ENCODE results near the gene MAGI3.

DNA sequence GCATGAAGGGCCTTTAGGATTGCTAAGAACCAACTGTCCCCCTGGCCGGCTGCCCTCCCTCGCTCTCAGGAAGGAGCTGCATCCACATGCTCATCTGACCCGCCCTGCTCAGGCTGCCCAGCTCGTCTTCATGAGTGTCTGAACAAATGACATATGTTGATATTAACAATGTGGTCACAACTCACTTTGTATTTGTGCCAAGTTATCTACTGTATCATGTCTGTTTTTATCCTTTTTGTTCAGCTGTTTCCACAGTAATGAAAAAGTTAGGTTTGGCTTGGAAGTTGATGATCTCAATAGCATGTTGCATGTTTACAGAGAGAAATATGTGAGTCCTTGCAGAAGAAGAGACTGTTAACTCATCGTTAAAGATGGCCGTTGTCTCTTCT, 293.8 kb downstream of the MAGI3 start:
- TF ChIP-seq HMGXB4 (CRISPR knock-in tag; IDR thresholded peaks at IDR 0.05; ENCODE audit: borderline replicate concordance) (no peak), RFX5 (IDR thresholded peaks at IDR 0.05) (no peak), BHLHE40 (IDR thresholded peaks at IDR 0.05; ENCODE audit: low read depth, low read length) (no peak), POLR2A (IDR thresholded peaks at IDR 0.05; ENCODE audit: low read length) (no peak)
- TF ChIP-seq, protein P1, sequence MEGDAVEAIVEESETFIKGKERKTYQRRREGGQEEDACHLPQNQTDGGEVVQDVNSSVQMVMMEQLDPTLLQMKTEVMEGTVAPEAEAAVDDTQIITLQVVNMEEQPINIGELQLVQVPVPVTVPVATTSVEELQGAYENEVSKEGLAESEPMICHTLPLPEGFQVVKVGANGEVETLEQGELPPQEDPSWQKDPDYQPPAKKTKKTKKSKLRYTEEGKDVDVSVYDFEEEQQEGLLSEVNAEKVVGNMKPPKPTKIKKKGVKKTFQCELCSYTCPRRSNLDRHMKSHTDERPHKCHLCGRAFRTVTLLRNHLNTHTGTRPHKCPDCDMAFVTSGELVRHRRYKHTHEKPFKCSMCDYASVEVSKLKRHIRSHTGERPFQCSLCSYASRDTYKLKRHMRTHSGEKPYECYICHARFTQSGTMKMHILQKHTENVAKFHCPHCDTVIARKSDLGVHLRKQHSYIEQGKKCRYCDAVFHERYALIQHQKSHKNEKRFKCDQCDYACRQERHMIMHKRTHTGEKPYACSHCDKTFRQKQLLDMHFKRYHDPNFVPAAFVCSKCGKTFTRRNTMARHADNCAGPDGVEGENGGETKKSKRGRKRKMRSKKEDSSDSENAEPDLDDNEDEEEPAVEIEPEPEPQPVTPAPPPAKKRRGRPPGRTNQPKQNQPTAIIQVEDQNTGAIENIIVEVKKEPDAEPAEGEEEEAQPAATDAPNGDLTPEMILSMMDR (IDR thresholded peaks at IDR 0.05): no peak

Data from A549 (cell line).